Esophagus squamous epithelium (tissue), 4 donors: ENCODE measurements around the gene GPRASP2.

ENCODE experiments used
- CTCF ChIP-seq, 6 experiments: fragments of 450-650 bp in 4 of 6; fragments of 200-600 bp in 2 of 6; sonication (generic) in 2 of 6; IDR thresholded peaks; one replicate each; pipeline ENCODE4 v1.5.1; 2016 to 2019; ENCODE audit warnings: antibody characterized with exemption in 6 of 6, mild to moderate bottlenecking in 4 of 6, moderate library complexity in 4 of 6
- POLR2A ChIP-seq, 4 donors: fragments of 450-650 bp; IDR thresholded peaks; one replicate each; pipeline ENCODE4 v1.6.1; 2017; ENCODE audit warnings: antibody characterized with exemption in 4 of 4, mild to moderate bottlenecking in 4 of 4, moderate library complexity in 3 of 4

GRCh38 chrX:102744307-102744706 is 32.1 kb downstream of the GPRASP2 start:
- no peak for TF ChIP-seq CTCF (IDR thresholded peaks at IDR 0.05)
- no peak for TF ChIP-seq POLR2A (IDR thresholded peaks at IDR 0.05)
